ENCODE results near the gene FAT4.

DNA sequence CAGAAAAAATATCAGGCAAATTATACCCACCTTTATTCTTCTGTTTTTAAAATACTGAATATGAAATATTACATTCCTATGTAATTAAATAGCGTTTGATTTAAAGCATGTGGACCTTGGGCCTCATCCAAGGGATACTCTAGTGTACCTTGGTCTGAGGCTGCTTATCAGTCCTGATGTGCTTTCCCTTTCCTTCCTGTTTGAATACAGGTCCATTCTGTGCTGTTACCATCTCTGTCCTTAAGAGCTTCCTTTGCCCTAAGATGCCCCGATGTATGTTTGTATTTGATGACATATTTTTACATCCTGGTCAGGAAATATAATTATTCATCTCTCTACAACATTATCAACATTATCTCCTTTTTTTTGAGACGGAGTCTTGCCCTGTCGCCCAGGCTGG is 24.1 kb downstream of the FAT4 start:
- no peak for TF ChIP-seq EZH2 (IDR thresholded peaks at IDR 0.05)
- TF ChIP-seq, protein P1, sequence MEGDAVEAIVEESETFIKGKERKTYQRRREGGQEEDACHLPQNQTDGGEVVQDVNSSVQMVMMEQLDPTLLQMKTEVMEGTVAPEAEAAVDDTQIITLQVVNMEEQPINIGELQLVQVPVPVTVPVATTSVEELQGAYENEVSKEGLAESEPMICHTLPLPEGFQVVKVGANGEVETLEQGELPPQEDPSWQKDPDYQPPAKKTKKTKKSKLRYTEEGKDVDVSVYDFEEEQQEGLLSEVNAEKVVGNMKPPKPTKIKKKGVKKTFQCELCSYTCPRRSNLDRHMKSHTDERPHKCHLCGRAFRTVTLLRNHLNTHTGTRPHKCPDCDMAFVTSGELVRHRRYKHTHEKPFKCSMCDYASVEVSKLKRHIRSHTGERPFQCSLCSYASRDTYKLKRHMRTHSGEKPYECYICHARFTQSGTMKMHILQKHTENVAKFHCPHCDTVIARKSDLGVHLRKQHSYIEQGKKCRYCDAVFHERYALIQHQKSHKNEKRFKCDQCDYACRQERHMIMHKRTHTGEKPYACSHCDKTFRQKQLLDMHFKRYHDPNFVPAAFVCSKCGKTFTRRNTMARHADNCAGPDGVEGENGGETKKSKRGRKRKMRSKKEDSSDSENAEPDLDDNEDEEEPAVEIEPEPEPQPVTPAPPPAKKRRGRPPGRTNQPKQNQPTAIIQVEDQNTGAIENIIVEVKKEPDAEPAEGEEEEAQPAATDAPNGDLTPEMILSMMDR (IDR thresholded peaks at IDR 0.05 in 2 of 3, conservative IDR thresholded peaks at IDR 0.05 in 1 of 3; ENCODE audit: borderline replicate concordance in 1 of 3, insufficient read depth in 1 of 3, low read depth in 2 of 3, low read length in 2 of 3) = no peak
- TF ChIP-seq, protein P2, sequence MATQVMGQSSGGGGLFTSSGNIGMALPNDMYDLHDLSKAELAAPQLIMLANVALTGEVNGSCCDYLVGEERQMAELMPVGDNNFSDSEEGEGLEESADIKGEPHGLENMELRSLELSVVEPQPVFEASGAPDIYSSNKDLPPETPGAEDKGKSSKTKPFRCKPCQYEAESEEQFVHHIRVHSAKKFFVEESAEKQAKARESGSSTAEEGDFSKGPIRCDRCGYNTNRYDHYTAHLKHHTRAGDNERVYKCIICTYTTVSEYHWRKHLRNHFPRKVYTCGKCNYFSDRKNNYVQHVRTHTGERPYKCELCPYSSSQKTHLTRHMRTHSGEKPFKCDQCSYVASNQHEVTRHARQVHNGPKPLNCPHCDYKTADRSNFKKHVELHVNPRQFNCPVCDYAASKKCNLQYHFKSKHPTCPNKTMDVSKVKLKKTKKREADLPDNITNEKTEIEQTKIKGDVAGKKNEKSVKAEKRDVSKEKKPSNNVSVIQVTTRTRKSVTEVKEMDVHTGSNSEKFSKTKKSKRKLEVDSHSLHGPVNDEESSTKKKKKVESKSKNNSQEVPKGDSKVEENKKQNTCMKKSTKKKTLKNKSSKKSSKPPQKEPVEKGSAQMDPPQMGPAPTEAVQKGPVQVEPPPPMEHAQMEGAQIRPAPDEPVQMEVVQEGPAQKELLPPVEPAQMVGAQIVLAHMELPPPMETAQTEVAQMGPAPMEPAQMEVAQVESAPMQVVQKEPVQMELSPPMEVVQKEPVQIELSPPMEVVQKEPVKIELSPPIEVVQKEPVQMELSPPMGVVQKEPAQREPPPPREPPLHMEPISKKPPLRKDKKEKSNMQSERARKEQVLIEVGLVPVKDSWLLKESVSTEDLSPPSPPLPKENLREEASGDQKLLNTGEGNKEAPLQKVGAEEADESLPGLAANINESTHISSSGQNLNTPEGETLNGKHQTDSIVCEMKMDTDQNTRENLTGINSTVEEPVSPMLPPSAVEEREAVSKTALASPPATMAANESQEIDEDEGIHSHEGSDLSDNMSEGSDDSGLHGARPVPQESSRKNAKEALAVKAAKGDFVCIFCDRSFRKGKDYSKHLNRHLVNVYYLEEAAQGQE (IDR thresholded peaks at IDR 0.05; ENCODE audit: low read depth) = no peak
- no peak for TF ChIP-seq CEBPB (IDR thresholded peaks at IDR 0.05; ENCODE audit: low read depth)
- TF ChIP-seq RAD21 (IDR thresholded peaks at IDR 0.05; ENCODE audit: low read depth) = no peak
- TF ChIP-seq ZNF274 (IDR thresholded peaks at IDR 0.05; ENCODE audit: low read depth, low read length) = no peak
- TF ChIP-seq POLR2A (IDR thresholded peaks at IDR 0.05; ENCODE audit: borderline replicate concordance, extremely low read depth, insufficient read depth, insufficient read length) = no peak
- no peak for TF ChIP-seq EZH2phosphoT487 (IDR thresholded peaks at IDR 0.05; ENCODE audit: borderline replicate concordance)
- no peak for TF ChIP-seq POLR2AphosphoS5 (IDR thresholded peaks at IDR 0.05; ENCODE audit: low read depth, low read length)
- TF ChIP-seq, protein P3, sequence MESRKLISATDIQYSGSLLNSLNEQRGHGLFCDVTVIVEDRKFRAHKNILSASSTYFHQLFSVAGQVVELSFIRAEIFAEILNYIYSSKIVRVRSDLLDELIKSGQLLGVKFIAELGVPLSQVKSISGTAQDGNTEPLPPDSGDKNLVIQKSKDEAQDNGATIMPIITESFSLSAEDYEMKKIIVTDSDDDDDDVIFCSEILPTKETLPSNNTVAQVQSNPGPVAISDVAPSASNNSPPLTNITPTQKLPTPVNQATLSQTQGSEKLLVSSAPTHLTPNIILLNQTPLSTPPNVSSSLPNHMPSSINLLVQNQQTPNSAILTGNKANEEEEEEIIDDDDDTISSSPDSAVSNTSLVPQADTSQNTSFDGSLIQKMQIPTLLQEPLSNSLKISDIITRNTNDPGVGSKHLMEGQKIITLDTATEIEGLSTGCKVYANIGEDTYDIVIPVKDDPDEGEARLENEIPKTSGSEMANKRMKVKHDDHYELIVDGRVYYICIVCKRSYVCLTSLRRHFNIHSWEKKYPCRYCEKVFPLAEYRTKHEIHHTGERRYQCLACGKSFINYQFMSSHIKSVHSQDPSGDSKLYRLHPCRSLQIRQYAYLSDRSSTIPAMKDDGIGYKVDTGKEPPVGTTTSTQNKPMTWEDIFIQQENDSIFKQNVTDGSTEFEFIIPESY (IDR thresholded peaks at IDR 0.05; ENCODE audit: extremely low read depth, insufficient replicate concordance, low read length) = no peak
- TF ChIP-seq EGR1 (IDR thresholded peaks at IDR 0.05; ENCODE audit: low read depth) = no peak
- TF ChIP-seq YY1 (IDR thresholded peaks at IDR 0.05; ENCODE audit: extremely low read depth, insufficient replicate concordance, low read depth, low read length) = no peak
- no peak for TF ChIP-seq SIN3A (IDR thresholded peaks at IDR 0.05; ENCODE audit: low read depth)
- TF ChIP-seq, protein P4, sequence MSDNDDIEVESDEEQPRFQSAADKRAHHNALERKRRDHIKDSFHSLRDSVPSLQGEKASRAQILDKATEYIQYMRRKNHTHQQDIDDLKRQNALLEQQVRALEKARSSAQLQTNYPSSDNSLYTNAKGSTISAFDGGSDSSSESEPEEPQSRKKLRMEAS (IDR thresholded peaks at IDR 0.05) = no peak

Measured in HCT116 (cell line).